NCI-H526 treated with DMSO at 0.1 percent for 48 hours (cell line): ENCODE measurements around the gene TYW1.
A peak's percentile ranks its signal among the peaks of the same experiment; 100 is the strongest.
"Not testable (repeated sequence)": the region's sequence is repeated elsewhere in the genome, so short reads cannot be mapped to it uniquely, and the experiment has no call there.

ENCODE experiments used
- DNase-seq: peaks from one replicate; lab custom pipeline; 2025; lab: John Stamatoyannopoulos, UW

TYW1 gene

GRCh38 chr7:66996444-66997191 lies at the start of gene TYW1:
TYW1 (plus strand) TSS chr7:66996833; CDS start chr7:66996979, 146 bp downstream.
- peak; percentile 96 for DNase-seq

- no peak for DNase-seq
Observed at GRCh38 chr7:66948480-66949109, 48.0 kb upstream of the TYW1 start.

- DNase-seq: no peak
Observed at GRCh38 chr7:66950311-66950710, 46.3 kb upstream of the TYW1 start.

- DNase-seq: no peak
Observed at GRCh38 chr7:66950763-66951162, 45.9 kb upstream of the TYW1 start.

GRCh38 chr7:66952343-66953043 lies 44.1 kb upstream of the TYW1 start:
- DNase-seq: no peak

GRCh38 chr7:66953044-66953427 lies 43.6 kb upstream of the TYW1 start:
- DNase-seq: no peak

- DNase-seq: no peak
Observed at GRCh38 chr7:66957595-66958290, 38.9 kb upstream of the TYW1 start.

GRCh38 chr7:66958538-66959350 lies 37.9 kb upstream of the TYW1 start:
- DNase-seq: no peak

GRCh38 chr7:66960192-66960591 lies 36.4 kb upstream of the TYW1 start:
- no peak for DNase-seq

- DNase-seq: no peak
Observed at GRCh38 chr7:66961096-66961495, 35.5 kb upstream of the TYW1 start.

GRCh38 chr7:66964411-66964810 lies 32.2 kb upstream of the TYW1 start:
- DNase-seq: no peak

GRCh38 chr7:66967029-66967428 lies 29.6 kb upstream of the TYW1 start:
- DNase-seq: no peak

GRCh38 chr7:66969001-66969400 lies 27.6 kb upstream of the TYW1 start:
- DNase-seq: not testable (repeated sequence)

GRCh38 chr7:66970310-66970709 lies 26.3 kb upstream of the TYW1 start:
- DNase-seq: no peak

- DNase-seq: no peak
Observed at GRCh38 chr7:66974986-66975590, 21.5 kb upstream of the TYW1 start.

GRCh38 chr7:66978312-66978711 lies 18.3 kb upstream of the TYW1 start:
- DNase-seq: not testable (repeated sequence)

GRCh38 chr7:66979013-66979412 lies 17.6 kb upstream of the TYW1 start:
- not testable (repeated sequence) for DNase-seq

GRCh38 chr7:66980336-66980735 lies 16.3 kb upstream of the TYW1 start:
- DNase-seq: not testable (repeated sequence)

- not testable (repeated sequence) for DNase-seq
Observed at GRCh38 chr7:66989552-66989951, 7.1 kb upstream of the TYW1 start.

GRCh38 chr7:66994051-66994450 lies 2.6 kb upstream of the TYW1 start:
- DNase-seq: not testable (repeated sequence)

- DNase-seq: peak; percentile 31
Observed at GRCh38 chr7:66994691-66995049, 2.0 kb upstream of the TYW1 start.
